ENCODE data around the gene PLA2G4C. TPM values are rescaled to one million over a fixed set of nuclear protein-coding genes. Genes with fewer than 3 reads are reported as not detected.

PLA2G4C gene
- total RNA-seq, 1 experiment from 2014 or later = 8.4 TPM

DNA sequence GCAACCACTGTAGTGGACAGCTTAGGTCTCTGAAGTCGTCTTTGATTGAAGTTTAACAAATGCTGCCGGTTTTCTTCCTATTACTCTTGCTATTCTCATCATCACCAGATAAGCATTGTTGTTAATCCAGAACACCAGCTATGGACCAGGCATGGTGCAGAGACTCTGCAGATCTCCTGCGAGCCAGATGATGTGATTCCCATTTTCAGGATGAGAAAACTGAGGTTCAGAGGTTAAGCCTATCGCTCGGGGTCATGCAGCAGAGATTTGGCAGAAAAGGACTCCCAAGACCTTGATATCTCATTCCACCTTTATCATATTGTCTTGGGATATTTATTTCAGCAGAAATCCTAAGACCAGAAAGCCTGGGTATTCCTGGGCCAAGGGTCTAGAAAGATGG is 50.2 kb downstream of the PLA2G4C start:
- no peak for DNase-seq (ENCODE audit: low spot score)

DNA sequence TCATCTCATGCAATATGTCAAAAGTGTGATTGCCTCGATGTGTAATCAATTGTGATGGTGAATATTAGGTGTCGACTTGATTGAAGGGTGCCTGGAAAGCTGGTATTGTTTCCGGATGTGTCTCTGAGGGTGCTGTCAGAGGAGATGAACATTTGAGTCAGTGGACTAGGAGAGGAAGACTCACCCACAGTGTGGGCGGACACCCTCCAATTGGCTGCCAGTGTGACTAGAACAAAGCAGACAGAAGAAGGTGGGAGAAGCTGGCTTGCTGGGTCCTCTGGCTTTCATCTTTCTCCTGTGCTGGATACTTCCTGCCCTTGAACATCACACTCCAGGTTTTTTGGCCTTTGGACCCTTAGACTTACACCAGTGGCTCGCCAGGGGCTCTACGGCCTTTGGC is 51.3 kb downstream of the PLA2G4C start:
- no peak for DNase-seq (ENCODE audit: low spot score)

DNA sequence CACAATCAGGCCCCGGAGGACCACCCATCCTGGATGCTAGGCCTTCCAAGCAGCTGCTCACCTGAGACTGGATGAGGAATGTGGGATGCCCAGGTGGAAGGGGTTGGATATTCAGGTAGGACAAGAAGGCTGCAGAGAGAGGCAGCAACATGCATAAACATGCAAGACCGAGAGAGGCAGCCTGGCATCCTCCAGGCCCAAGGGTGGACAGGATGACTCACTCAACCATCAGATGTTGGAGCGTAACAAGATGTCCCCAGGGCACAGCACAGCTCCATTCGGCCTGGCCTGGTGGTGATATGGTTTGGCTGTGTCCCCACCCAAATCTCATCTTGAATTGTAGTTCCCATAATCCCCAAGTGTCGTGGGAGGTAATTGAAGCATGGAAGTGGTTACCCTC is 56.8 kb downstream of the PLA2G4C start:
- DNase-seq (ENCODE audit: low spot score) = no peak

DNA sequence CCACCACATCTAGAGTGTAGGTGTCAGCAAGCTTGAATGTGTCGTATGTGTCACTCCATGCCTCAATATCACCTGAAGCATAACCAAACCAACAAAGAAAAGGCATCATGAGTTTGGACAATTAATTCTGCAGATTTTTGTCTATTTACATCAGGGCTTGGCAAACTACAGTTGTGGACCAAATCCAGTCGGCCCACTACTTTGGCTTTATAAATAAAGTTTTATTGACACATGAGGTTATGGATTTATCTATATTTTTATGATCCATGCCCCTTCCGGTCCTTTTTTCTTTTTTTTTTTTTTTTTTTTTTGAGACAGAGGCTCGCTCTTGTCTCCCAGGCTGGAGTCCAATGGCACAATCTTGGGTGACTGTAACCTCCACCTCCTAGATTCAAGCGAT is 57.5 kb downstream of the PLA2G4C start:
- no peak for DNase-seq (ENCODE audit: low spot score)

DNA sequence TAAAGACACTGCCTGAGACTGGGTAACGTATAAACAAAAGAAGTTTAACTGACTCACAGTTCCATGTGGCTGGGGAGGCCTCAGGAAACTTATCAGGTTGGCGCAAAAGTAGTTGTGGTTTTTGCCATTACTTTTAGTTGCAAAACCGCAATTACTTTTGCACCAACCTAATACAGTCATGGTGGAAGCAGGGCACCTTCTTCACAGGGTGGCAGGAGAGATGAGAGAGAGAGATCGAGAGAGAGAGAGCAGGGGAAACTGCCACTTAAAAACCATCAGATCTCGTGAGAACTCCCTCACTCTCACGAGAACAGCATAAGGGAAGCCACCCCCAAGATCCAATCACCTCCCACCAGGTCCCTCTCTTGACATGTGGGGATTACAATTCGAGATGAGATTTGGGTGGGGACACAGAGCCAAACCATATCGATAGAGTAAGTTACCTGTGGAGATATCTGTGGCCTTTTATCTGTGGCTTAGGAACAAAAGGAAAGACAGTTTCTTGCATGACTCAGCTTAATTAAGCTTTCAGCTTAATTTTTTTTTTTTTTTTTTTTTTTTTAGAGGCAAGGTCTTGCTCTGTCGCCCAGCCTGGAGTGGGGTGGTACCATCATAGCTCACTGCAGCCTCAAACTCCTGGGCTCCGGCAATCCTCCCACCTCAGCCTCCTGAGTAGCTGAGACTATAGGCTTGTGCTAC is 59.1 kb downstream of the PLA2G4C start:
- no peak for DNase-seq (ENCODE audit: low spot score)

DNA sequence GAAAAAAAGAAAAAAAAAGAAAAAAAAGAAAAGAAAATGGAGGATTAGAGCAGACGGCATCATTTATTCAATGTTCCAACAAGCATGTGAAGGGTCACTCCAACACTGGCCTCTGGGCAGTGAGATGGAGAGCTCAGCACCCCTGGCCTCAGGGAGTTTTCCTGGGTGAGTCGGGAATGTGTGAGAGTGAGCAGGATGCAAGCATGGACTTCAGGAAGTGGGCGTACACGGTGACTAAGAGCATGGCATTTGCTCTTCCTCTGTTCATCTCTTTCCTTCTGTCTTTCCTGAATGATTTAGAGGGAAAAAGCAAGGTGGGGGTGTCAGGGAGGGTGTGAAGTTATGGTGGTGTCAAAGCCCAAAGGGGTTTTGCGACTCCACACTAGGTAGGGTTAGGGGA is 66.1 kb downstream of the PLA2G4C start:
- peak; percentile 10 for DNase-seq (ENCODE audit: low spot score)

DNA sequence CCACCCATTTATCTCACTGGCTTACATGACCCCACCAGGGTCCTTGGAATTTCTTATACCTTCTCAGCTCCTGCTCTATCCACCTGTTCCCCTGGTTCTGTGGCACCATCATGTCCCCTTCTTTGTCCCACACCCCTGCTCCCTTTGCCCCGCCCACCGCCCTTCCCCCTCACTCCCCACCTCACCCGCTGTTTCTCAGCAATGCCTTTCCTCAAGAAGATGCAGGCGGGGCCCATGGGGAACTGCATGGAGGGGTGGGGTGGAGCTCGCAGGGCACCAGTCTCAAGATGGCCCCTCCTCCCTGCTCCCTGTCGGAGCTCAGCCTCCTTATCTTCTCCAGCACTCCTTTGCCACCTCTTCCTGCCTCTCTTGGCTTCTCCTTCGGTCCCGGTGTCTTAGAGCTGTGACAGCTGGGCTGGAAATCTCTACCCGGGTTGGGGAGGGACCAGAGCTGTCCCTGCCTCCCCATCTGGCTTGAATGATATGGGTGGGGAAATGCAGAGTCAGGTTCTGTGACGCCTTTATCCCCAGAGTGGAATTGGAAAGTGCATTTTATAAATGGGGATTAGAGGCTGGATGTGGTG is 66.8 kb downstream of the PLA2G4C start, which contains the start of gene CABP5:
Gene CABP5 (minus strand): TSS at position 405 of the 584 bp plus-strand sequence. CDS start 157 bp downstream, at position 248.
- no peak for DNase-seq (ENCODE audit: low spot score)

DNA sequence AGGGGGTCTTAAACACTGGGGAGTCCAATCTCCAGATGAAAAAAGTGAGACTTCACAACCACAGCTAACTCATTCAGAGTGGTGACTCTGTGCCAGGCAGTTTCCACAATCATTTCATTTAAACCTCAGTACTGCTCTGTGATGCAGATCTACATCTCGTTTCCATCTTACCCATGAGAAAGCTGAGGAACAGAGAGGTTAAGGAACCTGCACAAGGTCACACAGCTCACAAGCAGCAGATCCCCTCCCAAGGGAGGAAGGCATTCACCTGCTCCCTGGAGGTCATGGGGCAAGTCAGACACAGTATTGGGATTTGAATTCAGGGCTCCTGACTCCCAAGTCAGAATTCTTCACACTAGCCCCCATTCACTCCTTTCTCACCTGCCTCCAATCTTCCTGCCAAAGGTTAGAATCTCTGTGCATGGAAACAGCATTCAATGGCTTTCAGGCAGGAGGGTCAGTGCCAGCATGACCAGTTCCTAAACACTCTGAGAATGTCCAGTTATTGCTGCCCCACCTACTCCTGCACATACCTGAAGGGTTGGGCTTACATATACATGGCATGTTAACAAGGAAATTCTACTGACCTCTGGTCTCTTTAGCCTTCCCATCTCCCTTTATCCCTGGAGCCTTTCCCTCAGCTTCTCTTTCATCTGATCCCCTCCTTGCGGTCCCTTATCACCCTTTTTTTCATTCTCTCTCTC is 68.6 kb downstream of the PLA2G4C start:
- DNase-seq (ENCODE audit: low spot score) = no peak

DNA sequence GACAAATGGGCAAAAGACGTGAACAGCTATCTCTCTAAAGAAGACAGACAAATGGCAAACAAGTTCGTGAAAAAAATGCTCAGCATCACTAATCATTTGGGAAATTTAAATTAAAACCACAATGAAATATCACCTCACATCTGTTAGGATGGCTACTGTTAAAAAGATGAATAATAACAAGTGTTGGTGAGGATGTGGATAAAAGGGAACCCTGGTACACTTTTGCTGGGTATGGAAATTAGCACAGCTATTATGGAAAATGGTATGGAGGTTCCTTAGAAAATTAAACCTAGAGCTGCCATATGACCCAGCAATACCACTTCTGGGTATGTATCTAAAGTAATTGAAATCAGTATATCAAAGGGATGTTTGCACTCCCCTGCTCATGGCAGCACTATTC is 73.9 kb downstream of the PLA2G4C start:
- no peak for DNase-seq (ENCODE audit: low spot score)

DNA sequence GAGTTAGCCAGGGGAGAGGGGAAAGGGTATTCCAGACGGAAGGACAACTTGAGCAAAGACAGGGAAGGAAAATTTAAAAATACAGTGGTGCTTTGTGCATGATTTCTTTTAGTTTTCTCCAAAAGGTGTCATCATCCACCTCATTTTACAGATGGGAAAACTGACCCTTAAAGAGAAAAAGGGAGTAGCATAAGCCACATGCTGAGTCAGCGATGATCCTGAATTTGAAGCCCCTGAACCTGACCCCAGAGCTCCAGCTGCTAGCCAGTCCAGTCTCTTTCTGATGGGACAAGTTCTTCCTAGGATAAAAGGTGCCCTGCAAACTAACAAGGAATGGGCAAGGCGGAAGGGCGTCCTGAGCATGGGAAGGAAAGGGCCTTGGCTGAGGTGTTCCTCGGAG is 77.0 kb downstream of the PLA2G4C start:
- DNase-seq (ENCODE audit: low spot score) = no peak

DNA sequence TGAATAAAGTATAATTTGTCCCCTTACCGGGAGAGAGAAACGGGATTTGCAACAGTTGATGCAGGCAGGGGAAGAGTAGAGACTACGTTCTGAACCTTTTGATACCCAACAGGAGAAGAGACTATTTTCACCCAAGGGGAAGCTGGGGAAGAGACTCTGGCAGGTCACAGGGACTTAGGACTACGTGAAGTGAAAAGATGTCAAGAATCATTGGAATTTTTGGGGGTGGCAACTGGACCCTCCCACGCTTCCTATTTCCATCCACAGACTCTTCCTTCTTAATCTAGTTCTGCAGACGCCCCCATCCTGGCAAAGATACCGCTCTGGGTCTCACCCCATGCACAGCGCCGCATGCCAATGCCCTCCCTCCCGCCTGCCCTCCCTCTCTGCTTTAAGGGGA is 80.5 kb downstream of the PLA2G4C start:
- DNase-seq (ENCODE audit: low spot score) = no peak

DNA sequence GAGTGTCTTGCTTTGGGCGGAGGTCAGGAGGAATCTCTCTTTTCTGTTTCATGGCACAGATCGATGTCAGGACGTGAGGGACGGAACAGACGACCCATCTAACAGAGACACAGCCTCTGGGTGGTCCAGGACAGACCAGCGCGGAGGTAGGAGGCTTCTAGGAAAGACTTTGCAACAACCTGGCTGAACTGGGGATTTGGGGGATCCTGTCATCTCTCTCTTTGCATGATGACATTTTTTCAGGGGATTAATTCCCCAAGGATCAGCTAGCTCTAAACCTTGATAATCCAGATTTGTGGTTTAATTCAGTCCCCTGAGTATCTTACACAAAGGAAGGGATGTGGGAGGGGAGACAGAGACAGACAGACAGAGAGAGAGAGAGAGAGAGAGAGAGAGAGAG is 81.2 kb downstream of the PLA2G4C start:
- DNase-seq (ENCODE audit: low spot score) = no peak

DNA sequence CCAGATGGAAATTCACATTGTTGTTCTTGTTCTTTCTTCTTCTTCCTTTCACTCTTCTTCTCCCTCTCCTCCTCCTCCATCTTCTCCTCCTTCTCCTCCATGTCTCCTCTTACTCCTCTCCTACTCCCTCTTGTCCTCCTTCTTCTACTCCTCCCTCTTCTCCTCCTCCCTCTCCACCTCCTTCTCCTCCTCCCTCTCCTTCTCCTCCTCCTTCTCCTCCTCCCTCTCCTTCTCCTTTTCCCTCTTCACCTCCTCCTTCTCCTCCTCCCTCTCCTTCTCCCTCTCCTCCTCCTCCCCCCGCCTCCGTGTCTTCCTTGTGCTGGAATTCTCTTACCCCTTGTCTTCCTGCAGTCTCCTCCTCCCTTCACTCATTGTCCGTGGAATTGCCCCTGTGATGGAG is 85.1 kb downstream of the PLA2G4C start:
- DNase-seq (ENCODE audit: low spot score) = no peak

DNA sequence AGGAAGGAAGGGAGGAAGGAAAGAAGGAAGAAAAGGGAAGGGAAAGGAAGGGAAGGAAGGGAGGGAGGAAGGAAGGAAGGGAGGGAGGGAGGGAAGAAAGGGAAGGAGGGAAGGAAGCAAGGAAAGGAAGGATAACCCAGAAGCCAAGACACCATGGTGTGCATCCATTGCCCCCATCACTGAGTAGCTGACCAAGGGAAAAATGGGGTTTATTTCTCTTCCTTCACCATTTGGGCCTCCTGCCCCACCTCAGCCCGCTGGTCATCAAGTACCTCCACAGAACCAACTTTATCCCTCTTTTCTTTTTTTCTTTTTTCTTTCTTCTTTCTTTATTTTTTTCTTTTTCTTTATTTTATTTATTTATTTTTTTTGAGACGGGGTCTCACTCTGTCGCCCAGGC is 87.1 kb downstream of the PLA2G4C start:
- no peak for DNase-seq (ENCODE audit: low spot score)

DNA sequence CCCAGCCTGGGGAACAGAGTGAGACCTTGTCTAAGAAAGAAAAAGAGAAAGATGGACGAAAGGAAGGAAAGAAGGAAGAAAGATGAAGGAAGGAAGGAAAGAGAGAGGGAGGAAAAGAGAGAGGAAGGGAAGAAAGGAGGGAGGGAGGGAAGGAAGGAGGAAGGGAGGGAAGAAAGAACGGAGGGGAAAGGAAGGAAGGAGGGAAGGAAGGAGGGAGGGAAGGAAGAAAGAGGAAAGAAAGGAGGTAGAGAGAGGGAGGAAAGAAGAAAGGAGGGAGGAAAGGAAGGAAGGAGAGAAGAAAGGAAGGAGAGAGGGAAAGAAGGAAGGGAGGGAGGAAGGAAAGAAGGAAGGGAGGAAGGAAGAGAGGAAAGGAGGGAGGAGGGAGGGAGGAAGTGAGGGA is 87.6 kb downstream of the PLA2G4C start:
- DNase-seq (ENCODE audit: low spot score) = no peak

DNA sequence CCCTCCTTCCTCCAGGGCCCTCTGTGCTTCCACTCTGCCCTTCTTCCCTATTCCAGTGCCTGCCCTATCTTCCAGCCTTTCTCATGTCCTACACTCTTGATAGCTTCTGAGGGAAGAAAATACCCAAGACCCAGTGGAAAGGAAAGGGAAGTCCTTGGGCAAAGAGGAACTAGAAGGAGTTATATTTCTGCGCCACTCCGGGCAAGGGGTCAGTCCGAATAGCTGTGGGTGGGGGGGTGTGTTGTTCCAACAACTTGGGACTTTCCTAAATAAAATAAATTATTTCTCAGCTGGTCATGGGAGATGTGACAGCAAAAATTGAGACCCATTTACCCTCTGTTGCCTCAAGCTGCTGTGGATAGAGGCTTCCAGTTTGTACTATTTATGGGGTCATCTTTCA is 89.9 kb downstream of the PLA2G4C start:
- no peak for DNase-seq (ENCODE audit: low spot score)

DNA sequence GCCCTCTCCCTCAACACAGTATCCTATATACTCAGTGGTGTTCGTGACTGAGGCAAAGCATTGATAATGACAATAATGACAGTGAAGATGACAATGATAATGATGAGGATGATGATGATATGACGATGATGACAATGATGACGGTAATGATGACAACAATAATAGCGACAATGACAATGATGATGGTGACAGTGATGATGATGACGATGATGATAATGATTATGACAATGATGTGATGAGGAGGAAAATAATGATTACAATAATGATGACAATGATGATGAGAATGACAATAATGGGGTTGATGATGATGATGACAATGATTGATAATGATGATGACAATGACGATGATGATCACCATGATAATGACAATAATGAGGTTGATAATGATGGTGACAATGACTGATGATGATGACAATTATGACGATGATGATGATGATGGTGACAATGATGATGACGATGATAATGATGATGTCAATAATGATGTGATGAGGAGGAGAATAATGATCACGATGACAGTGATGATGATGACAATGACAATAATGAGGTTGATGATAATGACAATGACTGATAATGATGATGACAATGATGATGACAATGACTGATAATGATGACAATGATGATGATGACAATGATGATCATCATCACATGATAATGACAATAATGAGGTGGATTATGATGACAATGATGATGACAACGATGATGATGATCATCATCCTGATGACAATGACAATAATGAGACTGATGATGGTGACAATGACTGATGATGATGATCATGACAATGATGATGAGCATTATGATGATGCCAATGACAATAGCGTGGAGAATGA is 99.5 kb downstream of the PLA2G4C start:
- no peak for DNase-seq (ENCODE audit: low spot score)

DNA sequence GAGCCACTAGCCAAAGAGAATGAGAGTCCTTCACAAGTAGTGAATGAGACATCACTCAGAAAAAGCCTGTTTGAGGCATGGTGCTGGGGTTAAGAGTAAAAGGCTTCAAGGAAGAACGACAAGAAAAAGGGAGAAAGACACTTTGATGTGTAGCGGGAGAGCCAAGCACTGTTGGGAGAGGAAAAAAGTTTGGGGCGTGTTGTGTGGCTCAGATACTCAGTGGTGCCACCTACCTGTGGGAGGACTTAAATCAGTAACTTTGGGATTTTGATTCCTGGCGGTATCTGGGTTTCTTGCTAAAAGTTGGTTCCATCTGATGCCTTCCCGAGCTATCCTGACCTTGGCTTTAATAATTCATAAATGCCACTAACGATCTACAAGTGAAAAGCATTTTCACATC is 103.9 kb downstream of the PLA2G4C start:
- peak; percentile 4 for DNase-seq (ENCODE audit: low spot score)

DNA sequence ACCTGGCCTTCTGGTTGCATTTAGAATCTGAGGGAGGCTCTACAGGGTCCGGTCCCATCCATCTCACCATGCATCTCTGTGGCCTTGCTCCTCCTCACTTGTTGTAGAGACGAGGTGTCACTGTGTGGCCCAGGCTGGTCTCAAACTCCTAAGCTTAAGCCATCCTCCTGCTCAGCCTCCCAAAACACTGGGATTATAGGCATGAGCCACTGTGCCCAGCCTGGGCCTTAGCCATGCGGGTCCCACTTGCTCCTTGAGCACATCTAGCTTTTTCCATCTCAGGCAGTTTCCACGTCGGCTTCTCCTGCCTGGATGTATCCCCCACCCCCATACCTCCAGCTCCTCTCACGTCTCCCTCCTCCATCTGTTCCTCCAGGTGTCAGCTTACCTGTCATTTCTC is 106.4 kb downstream of the PLA2G4C start:
- no peak for DNase-seq (ENCODE audit: low spot score)

DNA sequence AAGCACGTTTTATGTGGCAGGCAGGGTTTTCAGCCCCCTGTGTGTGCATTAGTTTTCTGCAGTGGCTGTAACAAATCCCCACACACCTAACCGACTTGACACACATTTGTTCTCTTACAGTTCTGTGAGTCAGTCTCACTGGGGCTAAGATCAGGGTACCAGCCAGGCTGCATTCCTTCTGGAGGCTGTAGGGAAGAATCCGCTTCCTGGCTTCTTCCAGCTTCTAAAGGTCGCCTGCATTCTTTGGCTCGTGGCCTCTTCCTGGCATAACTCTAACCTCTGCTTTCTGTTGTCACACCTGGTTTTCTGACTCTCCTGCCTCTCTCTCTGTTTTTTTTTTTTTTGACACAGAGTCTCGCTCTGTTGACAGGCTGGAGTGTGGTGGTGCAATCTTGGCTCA is 109.8 kb downstream of the PLA2G4C start:
- no peak for DNase-seq (ENCODE audit: low spot score)

DNA sequence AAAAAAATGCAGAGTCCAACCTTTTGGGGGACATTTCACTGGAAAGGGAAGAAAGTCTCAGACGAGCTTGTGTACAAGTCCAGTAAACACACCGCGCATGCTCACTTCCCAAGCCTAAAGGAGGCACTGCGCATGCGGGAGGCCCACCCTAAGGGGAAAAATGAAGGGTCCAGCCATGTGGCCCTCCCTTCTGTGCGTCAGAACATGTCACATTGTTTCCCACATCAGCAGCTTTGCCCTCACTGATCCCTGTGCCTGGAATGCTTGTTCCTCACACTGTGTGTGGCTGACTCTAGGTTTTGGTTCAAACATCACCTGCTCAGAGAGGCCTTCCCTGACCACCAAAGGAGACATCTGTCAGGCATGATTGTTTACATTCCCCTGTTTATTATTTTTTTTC is 111.8 kb downstream of the PLA2G4C start:
- DNase-seq (ENCODE audit: low spot score) = no peak

Measured in A172 (cell line).